ENCODE measurements around the gene RFX4.

The RFX4 gene

GRCh38 chr12:106582641-106583230 lies at the start of gene RFX4:
TSS of gene RFX4 (plus strand) at chr12:106583004. CDS start at chr12:106583321, 317 bp downstream.
- DNase-seq = no peak

- no peak for DNase-seq
Observed at GRCh38 chr12:106541201-106541600, 41.6 kb upstream of the RFX4 start.

DNA sequence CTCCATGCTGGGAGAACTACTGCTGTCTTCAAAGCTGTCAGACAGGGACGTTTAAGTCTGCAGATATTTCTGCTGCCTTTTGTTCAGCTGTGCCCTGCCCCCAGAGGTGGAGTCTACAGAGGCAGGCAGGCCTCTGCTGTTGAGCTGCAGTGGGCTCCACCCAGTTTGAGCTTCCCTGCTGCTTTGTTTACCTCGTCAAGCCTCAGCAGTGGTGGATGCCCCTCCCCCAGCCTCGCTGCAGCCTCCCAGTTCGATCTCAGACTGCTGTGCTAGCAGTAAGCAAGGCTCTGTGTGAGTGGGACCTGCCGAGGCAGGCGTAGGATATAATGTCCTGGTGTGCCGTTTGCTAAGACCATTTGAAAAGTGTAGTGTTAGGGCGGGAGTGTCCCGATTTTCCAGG lies 31.4 kb upstream of the RFX4 start:
- DNase-seq = no peak

DNA sequence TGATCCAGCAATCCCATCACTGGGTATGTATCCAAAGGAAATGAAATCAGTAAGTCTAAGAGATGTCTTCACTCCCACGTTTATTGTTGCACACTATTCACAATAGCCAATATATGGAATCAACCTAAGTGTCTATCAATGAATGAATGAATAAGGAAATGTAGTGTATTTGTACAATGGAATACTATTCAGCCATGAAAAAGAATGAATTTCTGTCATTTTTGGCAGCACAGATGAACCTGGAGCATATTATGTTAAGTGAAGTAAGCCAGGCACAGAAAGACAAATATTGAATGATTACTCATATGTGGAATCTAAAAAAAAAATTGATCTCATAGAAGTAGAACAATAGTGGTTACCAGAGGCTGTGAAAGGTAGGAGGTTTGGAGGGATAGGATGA lies 30.6 kb upstream of the RFX4 start:
- DNase-seq = no peak

DNA sequence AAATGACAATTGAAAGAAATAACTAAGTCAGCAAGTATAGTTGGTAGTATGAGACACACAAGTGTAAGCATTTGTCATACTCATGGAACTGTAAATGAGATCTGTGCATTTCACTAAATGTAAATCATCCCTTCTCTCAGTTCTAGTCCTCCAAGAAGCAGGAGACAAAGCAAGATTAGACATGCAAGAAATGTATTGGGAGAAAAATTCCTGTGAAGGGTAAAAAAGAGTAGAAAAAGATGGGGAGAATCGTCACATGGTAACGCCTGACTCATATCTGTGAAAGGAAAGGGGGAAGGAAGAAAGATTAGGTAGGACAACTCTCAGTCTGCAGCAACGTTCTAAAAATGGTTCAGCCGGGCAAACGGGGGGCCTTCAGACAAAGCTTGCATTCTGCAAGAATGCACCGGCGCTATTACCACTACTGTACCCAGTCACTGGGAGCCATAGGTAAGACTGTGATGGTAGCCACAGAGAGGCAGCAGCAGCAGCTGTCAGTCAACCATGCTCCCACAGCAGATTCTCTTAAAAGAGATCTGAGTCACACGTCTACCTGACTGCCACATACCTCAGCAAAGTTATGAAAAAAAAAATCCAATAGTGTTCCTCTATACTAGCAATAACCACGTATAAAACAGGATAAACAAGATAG lies 18.0 kb upstream of the RFX4 start:
- DNase-seq = no peak

DNA sequence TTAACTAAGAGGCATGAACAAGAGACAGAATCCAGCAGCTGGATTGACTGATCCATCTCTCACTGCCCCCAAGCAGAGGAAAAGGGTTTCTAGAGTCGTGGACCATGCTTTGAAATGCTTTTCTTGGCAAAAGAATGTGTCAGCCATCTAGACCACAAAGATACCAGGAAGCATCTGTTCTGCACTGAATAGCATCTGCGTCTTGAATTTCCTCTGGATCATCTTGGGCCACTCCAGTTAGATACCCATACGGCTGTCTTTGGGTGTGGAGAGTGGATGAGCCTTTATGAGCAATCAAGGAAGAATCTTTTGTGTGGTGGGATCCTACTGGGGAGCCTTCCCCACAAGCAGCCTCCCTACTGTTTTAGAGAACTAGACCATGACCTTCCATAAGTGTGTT lies 16.0 kb upstream of the RFX4 start:
- no peak for DNase-seq

DNA sequence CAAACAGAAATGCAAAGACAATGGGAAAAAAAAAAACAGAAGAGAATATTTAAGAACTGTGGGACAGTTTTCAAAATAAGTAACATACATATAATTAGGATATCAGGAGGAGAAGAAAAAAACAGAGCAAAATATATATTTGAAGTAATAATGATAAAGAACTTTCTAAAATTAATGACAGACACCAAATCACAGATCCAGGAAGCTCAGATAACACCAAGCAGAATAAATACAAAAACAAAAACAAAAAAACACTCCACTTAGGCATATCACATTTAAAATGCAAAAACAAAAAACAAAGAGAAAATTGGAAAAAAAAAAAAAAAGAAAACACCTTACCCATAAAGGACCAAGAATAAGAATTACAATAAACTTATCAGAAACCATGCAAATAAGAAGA lies 9.6 kb upstream of the RFX4 start:
- no peak for DNase-seq

GRCh38 chr12:106576848-106577247 lies 6.0 kb upstream of the RFX4 start:
- DNase-seq = no peak

GRCh38 chr12:106580671-106581508 lies 1.9 kb upstream of the RFX4 start:
- DNase-seq = no peak

GRCh38 chr12:106581543-106582248 lies 1.1 kb upstream of the RFX4 start:
- DNase-seq = no peak

DNA sequence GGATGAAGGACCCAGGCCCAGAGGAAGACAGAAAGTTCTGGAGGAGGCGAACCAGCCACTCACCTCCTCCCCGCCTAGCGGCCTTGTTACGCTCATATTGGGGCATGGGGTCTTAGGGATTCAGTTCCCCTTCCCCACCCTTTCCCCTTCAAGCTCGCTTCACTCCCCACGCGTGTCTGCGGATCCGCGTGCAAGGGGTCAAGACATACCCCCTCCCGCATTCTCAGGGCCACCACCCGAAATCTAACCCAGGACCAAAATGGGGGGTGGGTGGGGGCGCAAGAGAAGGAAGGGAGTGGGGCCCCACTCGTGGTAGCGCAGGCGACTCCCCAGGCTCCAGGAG lies 584 bp upstream of the RFX4 start:
- DNase-seq = no peak

DNA sequence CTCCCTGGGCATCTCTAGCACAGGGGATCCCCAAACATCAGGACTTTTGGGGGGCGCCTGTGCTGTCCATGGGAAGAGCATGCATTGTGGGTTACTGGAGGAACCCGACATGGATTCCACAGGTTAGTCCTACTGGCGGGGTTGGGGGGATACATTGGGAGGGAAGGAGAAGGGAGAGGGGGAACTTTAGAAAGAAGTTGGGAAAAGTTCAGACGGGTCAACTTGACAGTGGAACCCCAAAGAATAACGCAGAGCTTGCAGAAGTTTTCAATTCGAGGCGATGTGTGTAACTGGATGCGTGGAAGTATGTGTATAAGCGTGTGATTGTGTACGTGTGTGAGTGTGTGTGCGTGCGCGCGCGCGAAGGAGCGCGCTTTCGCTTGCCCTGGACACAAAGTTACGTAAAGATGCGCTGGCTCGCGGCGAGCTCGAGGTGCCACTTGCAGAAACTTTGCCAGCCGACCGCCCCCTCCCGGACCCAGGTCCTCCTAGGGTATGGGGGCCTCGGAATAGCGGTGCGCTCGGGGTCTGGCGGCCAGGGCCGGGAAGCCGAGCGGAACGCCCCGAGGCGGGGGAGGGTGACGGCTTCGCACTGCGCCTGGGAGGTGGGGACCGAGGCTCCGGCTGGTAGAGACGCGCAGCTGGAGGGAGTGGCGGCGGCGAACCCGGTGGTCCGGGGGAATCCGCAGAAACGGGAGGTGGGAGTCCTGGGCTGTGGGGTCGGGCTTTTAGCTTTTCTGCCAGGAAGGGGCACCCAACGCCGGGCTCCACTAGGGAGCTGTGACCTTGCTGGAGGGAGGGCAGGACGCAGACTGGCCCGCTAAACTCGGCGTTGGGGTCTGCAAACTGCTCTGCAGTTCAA lies 669 bp downstream of the RFX4 start:
- no peak for DNase-seq

DNA sequence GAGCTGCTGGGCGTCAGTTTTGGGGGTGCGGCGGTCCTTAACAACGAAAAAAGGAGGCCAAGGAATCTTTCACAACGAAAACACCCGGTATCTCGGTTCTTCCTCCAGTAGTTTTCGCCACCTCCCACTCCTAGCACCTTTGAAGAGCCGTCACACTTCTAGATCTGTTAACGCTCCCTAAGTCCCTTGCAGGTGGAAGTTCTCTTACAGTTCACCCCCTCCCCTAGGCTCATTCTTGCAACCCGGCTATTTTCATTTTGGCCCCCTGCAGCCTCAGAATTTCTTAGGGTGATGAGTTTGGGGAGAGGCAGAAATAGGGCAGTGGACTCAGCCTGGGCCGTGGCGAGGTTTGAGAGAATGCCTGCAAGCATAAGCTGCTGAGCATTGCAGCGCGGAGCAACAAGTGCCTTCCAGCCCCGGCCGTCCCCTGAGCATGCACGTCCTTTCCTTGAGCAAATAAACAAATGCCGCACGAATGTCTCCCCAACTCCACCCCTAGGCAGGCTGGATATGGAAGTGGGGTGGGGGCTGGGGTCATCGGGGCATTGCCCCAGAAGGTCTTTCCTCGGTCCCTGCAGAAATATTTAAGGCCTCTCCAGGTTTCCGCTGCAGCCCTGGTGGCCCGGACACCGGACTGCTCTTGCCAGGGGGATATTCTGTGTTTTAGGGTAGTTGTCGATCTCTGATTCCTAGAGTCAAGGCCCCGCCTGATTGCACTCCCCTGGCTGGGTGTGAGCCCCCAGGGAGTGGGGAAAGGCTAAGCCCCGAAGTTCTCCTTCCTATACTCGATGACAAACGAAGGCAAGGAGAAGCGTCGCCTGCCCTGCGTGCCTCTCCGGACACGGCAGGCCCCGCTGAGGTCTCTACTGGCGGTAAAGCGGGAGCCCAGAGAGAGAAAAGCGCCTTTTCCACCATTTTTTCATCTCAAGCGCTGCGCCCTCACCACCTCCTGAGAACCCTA lies 1.6 kb downstream of the RFX4 start:
- no peak for DNase-seq

DNA sequence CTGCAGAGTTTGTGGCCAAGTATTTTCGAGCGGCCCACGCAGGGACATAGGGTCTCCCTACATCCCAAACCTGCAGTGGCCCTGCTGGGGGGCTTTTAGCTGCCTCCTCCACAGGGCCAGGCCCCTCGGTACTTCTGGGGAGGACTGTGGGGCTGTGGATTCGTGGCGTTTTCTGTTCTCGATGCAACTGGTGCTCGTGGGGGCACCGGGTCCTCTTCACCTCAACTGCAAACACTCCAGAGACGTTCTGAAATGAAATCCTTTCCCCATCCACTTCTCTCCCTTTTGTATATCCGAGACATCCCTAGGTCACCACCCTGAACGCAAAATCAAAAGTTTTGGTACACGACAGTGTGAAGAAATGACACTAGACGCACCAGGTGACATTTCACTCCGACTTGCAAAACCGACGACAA lies 2.3 kb downstream of the RFX4 start:
- no peak for DNase-seq

- DNase-seq = no peak
Observed at GRCh38 chr12:106585521-106586277, 2.9 kb downstream of the RFX4 start.

GRCh38 chr12:106586278-106586802 lies 3.5 kb downstream of the RFX4 start:
- no peak for DNase-seq

DNA sequence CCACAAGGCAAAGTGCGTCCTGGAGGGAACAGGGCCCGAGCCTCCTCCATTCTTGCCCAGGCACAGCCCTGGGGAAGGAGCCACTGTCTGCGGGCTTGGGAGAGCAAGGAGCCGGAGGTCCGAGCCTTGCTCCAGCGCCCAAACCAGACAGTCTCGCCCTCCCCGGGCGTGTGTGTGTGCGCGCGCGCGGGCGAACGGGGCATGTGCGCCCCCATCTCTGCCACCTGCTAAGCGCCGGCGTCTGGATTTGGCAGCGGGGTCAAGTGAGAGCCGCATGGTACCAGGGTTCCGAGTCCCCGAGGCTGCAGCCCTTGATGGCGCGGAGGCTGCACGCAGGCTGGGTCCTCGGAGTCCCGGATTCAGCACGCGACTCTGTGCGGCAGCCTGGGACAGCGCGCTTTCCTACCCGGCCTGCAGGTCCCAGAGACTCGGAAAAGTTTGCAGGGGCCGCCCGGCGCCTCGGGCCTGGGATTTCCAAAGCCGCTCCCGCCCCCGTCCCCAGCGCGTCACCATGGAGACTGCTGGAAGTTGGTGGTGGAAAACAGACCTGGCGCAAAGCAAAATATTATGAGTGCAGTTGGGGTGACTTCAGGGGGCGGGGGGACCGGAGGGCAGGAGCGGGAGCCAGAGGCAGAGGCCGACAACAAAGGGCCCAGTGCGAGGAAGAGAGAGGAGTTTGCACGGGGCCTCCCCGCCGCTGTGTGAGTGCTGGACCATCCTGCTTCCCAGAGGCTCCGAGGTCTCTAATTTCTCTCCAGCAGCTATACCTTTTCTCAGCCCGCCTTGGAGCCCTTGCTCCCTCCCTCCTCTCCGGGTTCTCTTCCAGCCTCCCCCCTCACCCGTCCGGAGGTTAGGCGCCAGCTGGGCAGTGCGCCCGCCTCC lies 4.2 kb downstream of the RFX4 start:
- DNase-seq = no peak

DNA sequence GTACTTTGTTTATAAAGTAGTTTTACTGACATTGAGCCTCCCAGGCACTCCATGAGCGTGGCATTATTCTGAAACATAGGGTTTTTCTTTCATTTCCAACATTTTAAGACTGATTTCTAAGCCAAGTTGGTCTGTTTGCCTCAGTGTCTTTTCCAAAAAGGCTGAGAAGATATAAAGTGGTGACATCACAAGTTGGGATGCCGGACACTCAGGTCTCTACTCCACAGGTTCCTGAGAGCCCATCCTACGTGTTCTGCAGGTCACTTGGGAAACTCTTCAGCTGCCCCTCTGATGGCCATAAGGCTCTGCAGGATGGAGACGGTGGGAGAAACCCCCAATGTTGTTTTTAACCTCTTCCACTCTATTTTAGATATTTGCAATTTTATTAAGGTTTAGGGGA lies 6.0 kb downstream of the RFX4 start:
- DNase-seq = no peak

- no peak for DNase-seq
Observed at GRCh38 chr12:106590601-106591000, 7.8 kb downstream of the RFX4 start.
